OCI-LY3 (cell line): ENCODE data around the gene ADAM33.

ENCODE experiments used
- H2AFZ ChIP-seq: fragments of 200-600, 300-600 bp; shearing (Covaris generic); 2 replicates; pipeline ENCODE4 v1.6.0; 2014; ENCODE audit warnings: antibody characterized with exemption, low read depth, low read length
- H3K27ac ChIP-seq: fragments of 200-600, 300-600 bp; sonication (generic); 2 replicates; pipeline ENCODE4 v1.5.1; 2014; ENCODE audit warnings: mild to moderate bottlenecking, low read length, moderate library complexity, mixed read lengths
- H3K27me3 ChIP-seq: fragments of 200-600, 300-600 bp; sonication (generic); 2 replicates; pipeline ENCODE4 v1.6.1; 2014; ENCODE audit warnings: low read depth, low read length, mixed read lengths
- H3K36me3 ChIP-seq: fragments of 200-600, 300-600 bp; sonication (generic); replicated peaks from 2 replicates; pipeline ENCODE3; 2014; ENCODE audit warnings: low read depth, low read length, mixed read lengths
- H3K4me1 ChIP-seq: fragments of 300-600, 200-600 bp; sonication (generic); 2 replicates; pipeline ENCODE4 v1.6.1; 2014; ENCODE audit warnings: low read length, mixed read lengths
- H3K4me2 ChIP-seq: fragments of 200-600, 300-600 bp; sonication (generic); 2 replicates; pipeline ENCODE4 v1.6.1; 2014; ENCODE audit warnings: low read length, mixed read lengths
- H3K4me3 ChIP-seq: fragments of 300-600, 200-600 bp; sonication (generic); 2 replicates; pipeline ENCODE4 v1.5.1; 2014; ENCODE audit warnings: antibody characterized with exemption, mild to moderate bottlenecking, low read length, moderate library complexity
- H3K79me2 ChIP-seq: fragments of 300-600, 200-600 bp; shearing (Covaris generic); 2 replicates; pipeline ENCODE4 v1.6.1; 2014; ENCODE audit warnings: mild to moderate bottlenecking, low read length, mixed read lengths
- H3K9ac ChIP-seq: fragments of 300-600, 200-600 bp; shearing (Covaris generic); 2 replicates; pipeline ENCODE4 v1.6.0; 2014; ENCODE audit warnings: mild to moderate bottlenecking, low read length, moderate library complexity
- H3K9me3 ChIP-seq: fragments of 200-600, 300-600 bp; shearing (Covaris generic); 2 replicates; pipeline ENCODE4 v1.6.1; 2014; ENCODE audit warnings: low read length, mixed read lengths; ENCODE audit not compliant: insufficient read depth
- H4K20me1 ChIP-seq: fragments of 200-600, 300-600 bp; sonication (generic); 2 replicates; pipeline ENCODE4 v1.6.1; 2016; ENCODE audit warnings: low read length, mixed read lengths; ENCODE audit not compliant: insufficient read depth
- CTCF ChIP-seq: fragments of 200-600, 300-600 bp; sonication (generic); IDR thresholded peaks from 2 replicates; pipeline ENCODE4 v1.5.1; 2014; ENCODE audit warnings: antibody characterized with exemption, low read length, low read depth
- EZH2phosphoT487 ChIP-seq: fragments of 200-600 bp; shearing (Covaris generic); IDR thresholded peaks from 2 replicates; pipeline ENCODE4 v1.6.1; 2018; ENCODE audit warnings: antibody characterized with exemption, mixed run types, low read depth

ADAM33 gene

GRCh38 chr20:3629893-3630292 lies 51.9 kb downstream of the ADAM33 start:
- no peaks in the 10 kb centered on the region for H3K9me3 ChIP-seq
- no peaks in the 10 kb centered on the region for H3K27me3 ChIP-seq
- no peak overlapping the region for H3K27ac ChIP-seq
- H3K9ac ChIP-seq: no peak overlapping the region
- no peaks in the 10 kb centered on the region for H3K36me3 ChIP-seq
- H3K4me1 ChIP-seq: peaks cover 1% of the 10 kb centered on the region
- no peaks in the 10 kb centered on the region for H3K79me2 ChIP-seq
- H3K4me2 ChIP-seq: no peak overlapping the region
- no peak for TF ChIP-seq EZH2phosphoT487
- TF ChIP-seq CTCF: no peak
- no peak overlapping the region for H2AFZ ChIP-seq
- H4K20me1 ChIP-seq: no peaks in the 10 kb centered on the region
- no peak overlapping the region for H3K4me3 ChIP-seq

- Histone ChIP-seq H3K27ac (no peak overlapping the region), H3K36me3 (no peaks in the 10 kb centered on the region), H4K20me1 (no peaks in the 10 kb centered on the region), H3K9ac (no peak overlapping the region), H3K79me2 (no peaks in the 10 kb centered on the region), H3K4me2 (no peak overlapping the region), H3K9me3 (no peaks in the 10 kb centered on the region), H2AFZ (no peak overlapping the region), H3K4me1 (peaks cover 13% of the 10 kb centered on the region), H3K27me3 (no peaks in the 10 kb centered on the region), H3K4me3 (no peak overlapping the region)
- TF ChIP-seq CTCF: no peak
- TF ChIP-seq EZH2phosphoT487: no peak
These were observed 53.1 kb downstream of the ADAM33 start for GRCh38 chr20:3628502-3629314.

GRCh38 chr20:3627476-3627875 lies 54.3 kb downstream of the ADAM33 start:
- Histone ChIP-seq H2AFZ (no peak overlapping the region), H3K9me3 (no peaks in the 10 kb centered on the region), H3K27me3 (no peaks in the 10 kb centered on the region), H3K4me3 (no peak overlapping the region), H3K27ac (no peak overlapping the region), H3K79me2 (no peaks in the 10 kb centered on the region), H3K9ac (no peak overlapping the region), H3K4me1 (peaks cover 16% of the 10 kb centered on the region), H3K36me3 (no peaks in the 10 kb centered on the region), H4K20me1 (no peaks in the 10 kb centered on the region), H3K4me2 (no peak overlapping the region)
- TF ChIP-seq CTCF: no peak
- no peak for TF ChIP-seq EZH2phosphoT487

GRCh38 chr20:3622406-3622805 lies 59.4 kb downstream of the ADAM33 start:
- Histone ChIP-seq H3K4me3 (no peak overlapping the region), H3K9me3 (no peaks in the 10 kb centered on the region), H3K79me2 (no peaks in the 10 kb centered on the region), H3K9ac (no peak overlapping the region), H3K27ac (no peak overlapping the region), H3K36me3 (no peaks in the 10 kb centered on the region), H2AFZ (no peak overlapping the region), H3K4me1 (peaks cover 16% of the 10 kb centered on the region), H4K20me1 (no peaks in the 10 kb centered on the region), H3K27me3 (no peaks in the 10 kb centered on the region), H3K4me2 (no peak overlapping the region)
- TF ChIP-seq EZH2phosphoT487 (no peak), CTCF (no peak)
